Measurements from ENCODE around the gene GNG2. TPM values are rescaled to one million over a fixed set of nuclear protein-coding genes. Genes with fewer than 3 reads are reported as not detected.
"Not testable (repeated sequence)": the region's sequence is repeated elsewhere in the genome, so short reads cannot be mapped to it uniquely, and the experiment has no call there.

Gene GNG2
- total and polyA plus RNA-seq, 10 donors, result 23.6 to 180 (median 99.1) TPM

- Histone ChIP-seq H3K4me3 (no peak overlapping the region), H3K9me3 (no peaks in the 10 kb centered on the region), H3K27ac (no peak overlapping the region), H3K27me3 (replicated peaks in 1 of 7) (no peaks in the 10 kb centered on the region), H3K36me3 (peaks cover 0 to 13% (median 2%) of the 10 kb centered on the region in 6 donors), H3K4me1 (peaks cover 0 to 41% (median 11%) of the 10 kb centered on the region in 6 donors)
- no peak for DNase-seq
- intact Hi-C loops (cut with DNase I; ENCODE audit: low total_unique reads), result no loop called here
- TF ChIP-seq CTCF (IDR thresholded peaks at IDR 0.05 in 8 of 11, conservative IDR thresholded peaks at IDR 0.05 in 3 of 11), result no peak
- no peak for TF ChIP-seq POLR2A (IDR thresholded peaks at IDR 0.05)
- no peak for TF ChIP-seq POLR2AphosphoS5 (IDR thresholded peaks at IDR 0.05)
These were observed 35.0 kb downstream of the GNG2 start for GRCh38 chr14:51895375-51895774.

- intact Hi-C loops (cut with DNase I; ENCODE audit: low total_unique reads), result no loop called here
- H3K9me3 ChIP-seq, result no peaks in the 10 kb centered on the region
- DNase-seq, result no peak
- WGBS, 5 donors, result 84 to 93% (median 88%) methylated on average over 1 of the region's 1 CpG
- no peaks in the 10 kb centered on the region for H3K27me3 ChIP-seq (replicated peaks in 1 of 7)
- H3K36me3 ChIP-seq, result peaks cover 0 to 13% (median 2%) of the 10 kb centered on the region in 6 donors
- TF ChIP-seq POLR2AphosphoS5 (IDR thresholded peaks at IDR 0.05), result no peak
- TF ChIP-seq CTCF (IDR thresholded peaks at IDR 0.05 in 8 of 11, conservative IDR thresholded peaks at IDR 0.05 in 3 of 11), result no peak
- no peak for TF ChIP-seq POLR2A (IDR thresholded peaks at IDR 0.05)
- peak overlapping the region in 1 of 8 donors; percentile 18 for H3K27ac ChIP-seq
- H3K4me1 ChIP-seq, result peaks cover 0 to 35% (median 9%) of the 10 kb centered on the region in 6 donors
- no peak overlapping the region for H3K4me3 ChIP-seq
These were observed 37.5 kb downstream of the GNG2 start for GRCh38 chr14:51897791-51898355.

DNA sequence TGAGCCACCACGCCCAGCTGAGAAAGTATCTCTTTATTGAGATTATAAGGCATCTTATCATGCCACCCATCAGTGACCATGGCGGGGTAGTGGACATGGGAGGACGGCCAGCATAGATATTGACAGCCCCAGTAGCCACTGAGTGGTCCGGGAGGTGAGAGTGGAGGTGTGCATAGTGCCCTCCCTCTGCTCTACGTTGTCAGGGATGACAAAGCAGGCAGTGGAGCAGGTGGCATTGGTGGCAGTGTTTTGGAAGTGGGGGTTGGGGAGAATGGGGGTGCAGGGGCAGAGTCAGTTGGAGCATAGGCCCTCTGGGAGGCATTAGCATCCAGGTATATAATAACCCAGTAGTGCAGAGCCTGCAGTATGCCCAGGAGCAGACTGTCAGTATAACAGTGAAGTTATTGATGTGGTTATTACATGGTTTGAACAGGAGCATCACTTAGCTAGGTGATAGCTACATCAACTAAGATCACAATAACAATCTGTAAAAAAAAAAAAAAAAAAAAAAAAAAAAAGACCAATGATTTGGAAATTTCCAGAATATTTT, 41.1 kb downstream of the GNG2 start:
- Histone ChIP-seq H3K27ac (no peak overlapping the region), H3K4me3 (no peak overlapping the region), H3K9me3 (peaks cover 0 to 23% (median 15%) of the 10 kb centered on the region in 8 donors), H3K36me3 (peaks cover 0 to 30% (median 2%) of the 10 kb centered on the region in 6 donors), H3K4me1 (peaks cover 6 to 43% (median 17%) of the 10 kb centered on the region in 6 donors), H3K27me3 (replicated peaks in 1 of 7) (no peaks in the 10 kb centered on the region)
- no peak for DNase-seq
- 95 to 98% (median 96%) methylated on average over 5 of the region's 5 CpGs for WGBS, 5 donors
- TF ChIP-seq POLR2A (IDR thresholded peaks at IDR 0.05) (no peak), CTCF (IDR thresholded peaks at IDR 0.05 in 8 of 11, conservative IDR thresholded peaks at IDR 0.05 in 3 of 11) (no peak), POLR2AphosphoS5 (IDR thresholded peaks at IDR 0.05) (no peak)
- intact Hi-C loops (cut with DNase I; ENCODE audit: low total_unique reads), result no loop called here

GRCh38 chr14:51905656-51906121, 45.3 kb downstream of the GNG2 start:
- TF ChIP-seq CTCF (IDR thresholded peaks at IDR 0.05 in 8 of 11, conservative IDR thresholded peaks at IDR 0.05 in 3 of 11) (peak in 3 of 11 experiments; percentile 11 to 15 (median 12)), POLR2AphosphoS5 (IDR thresholded peaks at IDR 0.05) (peak in 1 of 3 donors; percentile 33)
- Histone ChIP-seq H3K4me1 (peaks cover 5 to 52% (median 13%) of the 10 kb centered on the region in 6 donors), H3K36me3 (peaks cover 0 to 27% (median 0%) of the 10 kb centered on the region in 6 donors), H3K27ac (peak overlapping the region in 7 of 8 donors; percentile 53 to 82 (median 63)), H3K4me3 (peak overlapping the region in 1 of 8 donors; percentile 4), H3K9me3 (peaks cover 0 to 23% (median 15%) of the 10 kb centered on the region in 8 donors)
- DNase-seq; intact Hi-C loops (cut with DNase I; ENCODE audit: low total_unique reads); H3K27me3 ChIP-seq (replicated peaks in 1 of 7): not testable (repeated sequence)
- 2 to 12% (median 6%) methylated on average over 6 of the region's 6 CpGs for WGBS, 5 donors
